SK-N-SH (cell line): Measurements from ENCODE around the gene PTS. TPM values are rescaled to one million over a fixed set of nuclear protein-coding genes. Genes with fewer than 3 reads are reported as not detected.

ENCODE experiments used
- CTCF ChIA-PET: fragments of 300-600, 350-600 bp; formaldehyde crosslinking; extraction: SDS; loops from one replicate; lab custom pipeline; 2021; lab: Yijun Ruan, JAX
- POLR2A ChIA-PET: fragments of 350-600 bp; sonication (Branson Sonifier 250); formaldehyde crosslinking; extraction: SDS; loops from one replicate; lab custom pipeline; 2020; ENCODE audit warnings: antibody characterized with exemption, inconsistent platforms; lab: Yijun Ruan, JAX
- DNase-seq: peaks from one replicate; pipeline ENCODE4 v3.0.0; 2012
- H2AFZ ChIP-seq: fragments of 200-600 bp; sonication (generic); 2 replicates; pipeline ENCODE4 v1.8.1; 2016; ENCODE audit warnings: antibody characterized with exemption, mild to moderate bottlenecking, low read depth
- H3F3A ChIP-seq: fragments of 200-600 bp; sonication (generic); replicated peaks from 2 replicates; pipeline ENCODE3; 2016; ENCODE audit warnings: antibody characterized with exemption, mild to moderate bottlenecking; ENCODE audit not compliant: insufficient read depth
- H3K27ac ChIP-seq, 2 experiments: fragments of 200-500 bp in 1 of 2; fragments of 200-600 bp in 1 of 2; sonication (Bioruptor generic) in 1 of 2; sonication (generic), shearing (Covaris generic) in 1 of 2; 2 replicates each; pipeline versions ENCODE4 v1.5.1 to v1.6.1; 2014 to 2016; ENCODE audit warnings: low read depth in 2 of 2, inconsistent platforms in 1 of 2, low read length in 1 of 2, mild to moderate bottlenecking in 1 of 2, mixed read lengths in 1 of 2
- H3K27me3 ChIP-seq: fragments of 200-600 bp; sonication (generic), shearing (Covaris generic); 2 replicates; pipeline ENCODE4 v1.6.1; 2016; ENCODE audit warnings: mixed run types; ENCODE audit not compliant: insufficient read depth
- H3K36me3 ChIP-seq, 2 experiments: fragments of 200-500 bp in 1 of 2; fragments of 200-600 bp in 1 of 2; sonication (Bioruptor generic) in 1 of 2; sonication (generic) in 1 of 2; replicated peaks in 1 of 2; 2 replicates each; pipeline versions ENCODE3 to v1.5.1; 2014 to 2016; ENCODE audit warnings: low read length in 1 of 2, mild to moderate bottlenecking in 1 of 2; ENCODE audit not compliant: insufficient read depth in 2 of 2, control insufficient read depth in 1 of 2
- H3K4me1 ChIP-seq, 2 experiments: fragments of 200-500 bp in 1 of 2; fragments of 200-600 bp in 1 of 2; sonication (Bioruptor generic) in 1 of 2; sonication (generic), shearing (Covaris generic) in 1 of 2; 2 replicates each; pipeline versions ENCODE4 v1.5.1 to v1.6.1; 2014 to 2016; ENCODE audit warnings: low read depth in 1 of 2, low read length in 1 of 2, mixed run types in 1 of 2; ENCODE audit not compliant: insufficient read depth in 2 of 2, control insufficient read depth in 1 of 2
- H3K4me2 ChIP-seq: fragments of 200-600 bp; sonication (generic), shearing (Covaris generic); 2 replicates; pipeline ENCODE4 v1.6.1; 2017; ENCODE audit warnings: mixed run types
- H3K4me3 ChIP-seq, 2 experiments: fragments of 200-500 bp in 1 of 2; fragments of 200-600 bp in 1 of 2; sonication (Bioruptor generic) in 1 of 2; sonication (generic), shearing (Covaris generic) in 1 of 2; 2 replicates each; pipeline versions ENCODE4 v1.5.1 to v1.8.1; 2014 to 2016; ENCODE audit warnings: low read depth in 2 of 2, inconsistent platforms in 1 of 2, low read length in 1 of 2, mild to moderate bottlenecking in 1 of 2, mixed read lengths in 1 of 2, moderate library complexity in 1 of 2
- H3K79me2 ChIP-seq: fragments of 200-600 bp; sonication (generic); 2 replicates; pipeline ENCODE4 v1.8.1; 2017; ENCODE audit warnings: mild to moderate bottlenecking; ENCODE audit not compliant: insufficient read depth
- H3K9ac ChIP-seq: fragments of 200-600 bp; sonication (generic); 2 replicates; pipeline ENCODE4 v1.6.1; 2017; ENCODE audit warnings: mixed run types
- H3K9me2 ChIP-seq: fragments of 200-600 bp; sonication (generic); 2 replicates; pipeline ENCODE4 v1.6.1; 2017; ENCODE audit warnings: mixed run types
- H3K9me3 ChIP-seq: fragments of 200-600 bp; sonication (generic); 2 replicates; pipeline ENCODE4 v1.6.1; 2017; ENCODE audit warnings: mixed run types, mild to moderate bottlenecking, moderate library complexity
- H4K20me1 ChIP-seq: fragments of 200-600 bp; sonication (generic); 2 replicates; pipeline ENCODE4 v1.6.1; 2017; ENCODE audit warnings: mild to moderate bottlenecking, mixed run types; ENCODE audit not compliant: insufficient read depth
- CHD2 ChIP-seq: fragments of 150-350 bp; IDR thresholded peaks from 2 replicates; pipeline ENCODE4 v1.6.1; 2018; ENCODE audit warnings: low read length; ENCODE audit not compliant: partially characterized antibody
- MEF2A ChIP-seq: IDR thresholded peaks from 2 replicates; pipeline ENCODE4 v1.4.0; 2012; ENCODE audit warnings: low read depth, borderline replicate concordance
- MXI1 ChIP-seq: IDR thresholded peaks from 2 replicates; pipeline ENCODE4 v1.6.1; 2012; ENCODE audit warnings: mild to moderate bottlenecking, low read depth, low read length, improper control_type of control experiment
- POLR2AphosphoS5 ChIP-seq: IDR thresholded peaks from 2 replicates; pipeline ENCODE4 v1.6.1; 2012; ENCODE audit warnings: low read depth, low read length
- RAD21 ChIP-seq: IDR thresholded peaks from 2 replicates; pipeline ENCODE4 v1.6.1; 2012; ENCODE audit warnings: mild to moderate bottlenecking, low read length
- SMC3 ChIP-seq: IDR thresholded peaks from 2 replicates; pipeline ENCODE4 v1.6.1; 2012; ENCODE audit warnings: low read depth, low read length, improper control_type of control experiment
- TCF12 ChIP-seq: IDR thresholded peaks from 2 replicates; pipeline ENCODE4 v1.4.0; 2012
- YY1 ChIP-seq: IDR thresholded peaks from 2 replicates; pipeline ENCODE4 v1.4.0; 2012; ENCODE audit warnings: low read depth, mild to moderate bottlenecking
- WGBS: methylation state at CpG from one replicate; pipeline ENCODE4 v1.1.6; 2017; ENCODE audit warnings: low lambda C conversion rate; 5-methylcytosine and 5-hydroxymethylcytosine counted together
- polyA plus RNA-seq, 3 experiments: library from polyadenylated mRNA; depleted of rRNA; stranded (reverse); fragments of >200 nt; gene quantifications; 2 replicates each; pipeline ENCODE4 v1.2.3, GENCODE V29; 2012
- TF ChIP-seq, protein P1 (sequence below): IDR thresholded peaks from 2 replicates; pipeline ENCODE4 v1.4.0; 2012; ENCODE audit warnings: low read depth, borderline replicate concordance
- TF ChIP-seq, protein P2 (sequence below): fragments of 150-350 bp; IDR thresholded peaks from 2 replicates; pipeline ENCODE4 v1.6.1; 2017; ENCODE audit warnings: antibody characterized with exemption, low read length, low read depth, borderline replicate concordance
- TF ChIP-seq, protein P3 (sequence below): IDR thresholded peaks from 2 replicates; pipeline ENCODE4 v1.4.0; 2012; ENCODE audit warnings: low read depth
- TF ChIP-seq, protein P4 (sequence below): fragments of 200-600 bp; sonication (generic); IDR thresholded peaks from 2 replicates; pipeline ENCODE4 v1.6.1; 2017; ENCODE audit warnings: antibody characterized with exemption, mild to moderate bottlenecking, moderate library complexity
- TF ChIP-seq, protein P5 (sequence below): IDR thresholded peaks from 2 replicates; pipeline ENCODE4 v1.6.1; 2012; ENCODE audit warnings: mild to moderate bottlenecking, low read depth, low read length, moderate library complexity

The PTS gene
- polyA plus RNA-seq, 1 of the 3 experiments (the other 2 are of a cell fraction): 54.0 TPM

DNA sequence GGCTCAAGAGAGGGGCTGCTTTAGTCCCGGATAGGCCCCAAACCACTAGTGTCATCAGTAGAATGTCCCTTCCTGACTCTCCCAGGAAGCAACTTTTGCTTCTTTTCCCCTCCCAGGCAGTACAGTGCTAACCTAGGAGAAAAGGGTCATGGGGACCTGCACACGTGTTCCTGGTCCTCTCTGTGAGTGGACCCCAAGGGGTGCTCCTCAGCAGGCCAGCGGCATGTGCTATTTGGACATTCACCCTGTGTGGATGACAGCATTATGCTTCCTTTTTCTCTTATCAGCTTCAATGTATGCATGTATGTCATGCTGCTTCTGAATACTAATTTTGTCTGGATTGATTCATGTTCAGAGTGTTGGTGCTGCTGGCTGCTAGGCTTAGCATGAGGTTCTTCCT lies 52.6 kb downstream of the PTS start:
- Histone ChIP-seq H3K9me3 (no peaks in the 10 kb centered on the region), H3K4me2 (no peak overlapping the region), H3K27me3 (no peaks in the 10 kb centered on the region), H3K9ac (no peak overlapping the region), H3K4me3 (no peak overlapping the region), H3K4me1 (peaks cover 4 to 8% of the 10 kb centered on the region in 2 experiments; a peak in 3 of 4 replicates), H3K36me3 (no peaks in the 10 kb centered on the region), H2AFZ (no peak overlapping the region), H3F3A (peaks cover 5% of the 10 kb centered on the region), H3K79me2 (no peaks in the 10 kb centered on the region), H4K20me1 (no peaks in the 10 kb centered on the region), H3K27ac (no peak overlapping the region), H3K9me2 (no peaks in the 10 kb centered on the region)
- WGBS: 80% methylated on average over 3 of the region's 3 CpGs
- DNase-seq: no peak
- ChIA-PET CTCF (interaction anchor here (0.8 to 29.6 kb wide), 10 partner anchors 9 to 192 kb away, joined by 3 to 620 read pairs (median 10); partner anchors contain the start of genes PTS, SDHD and TIMM8B), POLR2A (no interaction called here)
- TF ChIP-seq, protein P1, sequence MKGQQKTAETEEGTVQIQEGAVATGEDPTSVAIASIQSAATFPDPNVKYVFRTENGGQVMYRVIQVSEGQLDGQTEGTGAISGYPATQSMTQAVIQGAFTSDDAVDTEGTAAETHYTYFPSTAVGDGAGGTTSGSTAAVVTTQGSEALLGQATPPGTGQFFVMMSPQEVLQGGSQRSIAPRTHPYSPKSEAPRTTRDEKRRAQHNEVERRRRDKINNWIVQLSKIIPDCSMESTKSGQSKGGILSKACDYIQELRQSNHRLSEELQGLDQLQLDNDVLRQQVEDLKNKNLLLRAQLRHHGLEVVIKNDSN: no peak
- TF ChIP-seq POLR2AphosphoS5 (no peak), MEF2A (no peak), RAD21 (no peak), YY1 (no peak), CHD2 (no peak), MXI1 (no peak), SMC3 (no peak), TCF12 (no peak)
- TF ChIP-seq, protein P2, sequence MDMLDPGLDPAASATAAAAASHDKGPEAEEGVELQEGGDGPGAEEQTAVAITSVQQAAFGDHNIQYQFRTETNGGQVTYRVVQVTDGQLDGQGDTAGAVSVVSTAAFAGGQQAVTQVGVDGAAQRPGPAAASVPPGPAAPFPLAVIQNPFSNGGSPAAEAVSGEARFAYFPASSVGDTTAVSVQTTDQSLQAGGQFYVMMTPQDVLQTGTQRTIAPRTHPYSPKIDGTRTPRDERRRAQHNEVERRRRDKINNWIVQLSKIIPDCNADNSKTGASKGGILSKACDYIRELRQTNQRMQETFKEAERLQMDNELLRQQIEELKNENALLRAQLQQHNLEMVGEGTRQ: no peak
- TF ChIP-seq, protein P3, sequence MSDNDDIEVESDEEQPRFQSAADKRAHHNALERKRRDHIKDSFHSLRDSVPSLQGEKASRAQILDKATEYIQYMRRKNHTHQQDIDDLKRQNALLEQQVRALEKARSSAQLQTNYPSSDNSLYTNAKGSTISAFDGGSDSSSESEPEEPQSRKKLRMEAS: no peak
- TF ChIP-seq, protein P4, sequence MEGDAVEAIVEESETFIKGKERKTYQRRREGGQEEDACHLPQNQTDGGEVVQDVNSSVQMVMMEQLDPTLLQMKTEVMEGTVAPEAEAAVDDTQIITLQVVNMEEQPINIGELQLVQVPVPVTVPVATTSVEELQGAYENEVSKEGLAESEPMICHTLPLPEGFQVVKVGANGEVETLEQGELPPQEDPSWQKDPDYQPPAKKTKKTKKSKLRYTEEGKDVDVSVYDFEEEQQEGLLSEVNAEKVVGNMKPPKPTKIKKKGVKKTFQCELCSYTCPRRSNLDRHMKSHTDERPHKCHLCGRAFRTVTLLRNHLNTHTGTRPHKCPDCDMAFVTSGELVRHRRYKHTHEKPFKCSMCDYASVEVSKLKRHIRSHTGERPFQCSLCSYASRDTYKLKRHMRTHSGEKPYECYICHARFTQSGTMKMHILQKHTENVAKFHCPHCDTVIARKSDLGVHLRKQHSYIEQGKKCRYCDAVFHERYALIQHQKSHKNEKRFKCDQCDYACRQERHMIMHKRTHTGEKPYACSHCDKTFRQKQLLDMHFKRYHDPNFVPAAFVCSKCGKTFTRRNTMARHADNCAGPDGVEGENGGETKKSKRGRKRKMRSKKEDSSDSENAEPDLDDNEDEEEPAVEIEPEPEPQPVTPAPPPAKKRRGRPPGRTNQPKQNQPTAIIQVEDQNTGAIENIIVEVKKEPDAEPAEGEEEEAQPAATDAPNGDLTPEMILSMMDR: no peak

DNA sequence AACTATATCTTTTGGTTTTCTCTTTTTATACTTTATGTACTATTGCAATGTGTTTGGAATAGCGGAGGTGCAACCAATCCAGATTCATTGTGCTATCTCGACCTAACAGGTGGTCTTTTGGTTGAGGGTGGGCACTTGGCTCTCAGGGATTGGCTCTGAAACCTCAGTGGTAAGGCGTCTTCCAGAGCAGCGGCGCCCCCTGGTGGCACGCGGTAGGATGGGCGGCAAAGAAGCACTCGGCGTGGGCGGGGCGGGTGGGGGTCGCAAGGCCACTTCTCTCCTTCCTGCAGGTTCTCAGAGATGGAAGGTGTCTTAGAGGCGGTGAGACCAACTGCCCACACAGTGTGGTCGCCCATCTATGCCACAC lies 53.7 kb downstream of the PTS start:
- H3K27ac ChIP-seq: peak overlapping the region in 1 of 2 experiments; percentile 53; a peak in 1 of 4 replicates
- H3K27me3 ChIP-seq: no peaks in the 10 kb centered on the region
- 0 out of 2 replicates have a peak overlapping the region, but pooled peaks have one; percentile 36 for H3K9ac ChIP-seq
- H3K9me2 ChIP-seq: no peaks in the 10 kb centered on the region
- peak overlapping the region; percentile 90 for H2AFZ ChIP-seq
- no peaks in the 10 kb centered on the region for H3K9me3 ChIP-seq
- DNase-seq: peak; percentile 84
- H3K79me2 ChIP-seq: no peaks in the 10 kb centered on the region
- H3F3A ChIP-seq: peaks cover 5% of the 10 kb centered on the region
- TF ChIP-seq, protein P3: no peak
- TF ChIP-seq, protein P5, sequence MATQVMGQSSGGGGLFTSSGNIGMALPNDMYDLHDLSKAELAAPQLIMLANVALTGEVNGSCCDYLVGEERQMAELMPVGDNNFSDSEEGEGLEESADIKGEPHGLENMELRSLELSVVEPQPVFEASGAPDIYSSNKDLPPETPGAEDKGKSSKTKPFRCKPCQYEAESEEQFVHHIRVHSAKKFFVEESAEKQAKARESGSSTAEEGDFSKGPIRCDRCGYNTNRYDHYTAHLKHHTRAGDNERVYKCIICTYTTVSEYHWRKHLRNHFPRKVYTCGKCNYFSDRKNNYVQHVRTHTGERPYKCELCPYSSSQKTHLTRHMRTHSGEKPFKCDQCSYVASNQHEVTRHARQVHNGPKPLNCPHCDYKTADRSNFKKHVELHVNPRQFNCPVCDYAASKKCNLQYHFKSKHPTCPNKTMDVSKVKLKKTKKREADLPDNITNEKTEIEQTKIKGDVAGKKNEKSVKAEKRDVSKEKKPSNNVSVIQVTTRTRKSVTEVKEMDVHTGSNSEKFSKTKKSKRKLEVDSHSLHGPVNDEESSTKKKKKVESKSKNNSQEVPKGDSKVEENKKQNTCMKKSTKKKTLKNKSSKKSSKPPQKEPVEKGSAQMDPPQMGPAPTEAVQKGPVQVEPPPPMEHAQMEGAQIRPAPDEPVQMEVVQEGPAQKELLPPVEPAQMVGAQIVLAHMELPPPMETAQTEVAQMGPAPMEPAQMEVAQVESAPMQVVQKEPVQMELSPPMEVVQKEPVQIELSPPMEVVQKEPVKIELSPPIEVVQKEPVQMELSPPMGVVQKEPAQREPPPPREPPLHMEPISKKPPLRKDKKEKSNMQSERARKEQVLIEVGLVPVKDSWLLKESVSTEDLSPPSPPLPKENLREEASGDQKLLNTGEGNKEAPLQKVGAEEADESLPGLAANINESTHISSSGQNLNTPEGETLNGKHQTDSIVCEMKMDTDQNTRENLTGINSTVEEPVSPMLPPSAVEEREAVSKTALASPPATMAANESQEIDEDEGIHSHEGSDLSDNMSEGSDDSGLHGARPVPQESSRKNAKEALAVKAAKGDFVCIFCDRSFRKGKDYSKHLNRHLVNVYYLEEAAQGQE: no peak
- TF ChIP-seq RAD21 (peak; percentile 76), SMC3 (peak; percentile 87)
- TF ChIP-seq, protein P4: peak; percentile 64
- TF ChIP-seq, all 33 proteins: peak for 3
- ChIA-PET POLR2A (interaction anchor here (0.6 to 1.3 kb wide), 3 partner anchors 21 to 396 kb away, joined by 3 to 4 read pairs (median 4); no protein-coding TSS in a partner anchor), CTCF (interaction anchor here (0.6 to 29.6 kb wide), 67 partner anchors 9 to 1424 kb away, joined by 3 to 620 read pairs (median 4); partner anchors contain the start of genes BCO2, PLET1, PTS and SDHD)
- peaks cover 4 to 8% of the 10 kb centered on the region in 2 experiments; a peak in 3 of 4 replicates for H3K4me1 ChIP-seq
- peak overlapping the region; percentile 90 for H3K4me2 ChIP-seq
- no peaks in the 10 kb centered on the region for H3K36me3 ChIP-seq
- no peaks in the 10 kb centered on the region for H4K20me1 ChIP-seq
- WGBS: 1% methylated on average over 15 of the region's 15 CpGs
- peak overlapping the region; percentile 53 to 61 for H3K4me3 ChIP-seq
